HCT116 (cell line): ENCODE results near the gene AHRR. TPM values are rescaled to one million over a fixed set of nuclear protein-coding genes. Genes with fewer than 3 reads are reported as not detected.

Source experiments
- ATAC-seq: fragments of 200-7000 bp; cut with Tn5 transposase; 2 replicates; pipeline ENCODE4 v1.9.1; 2020; ENCODE audit warnings: mild to moderate bottlenecking, moderate library complexity
- BruUV-seq: library from RNA; stranded (reverse); fragments of 400-500 nt; replicated peaks from 2 replicates; lab custom pipeline; 2021; lab: Mats Ljungman, UMichigan
- CTCF ChIA-PET: fragments of 300-600 bp; sonication (Branson Sonifier 250); formaldehyde crosslinking; loops from one replicate; lab custom pipeline; 2021; ENCODE audit warnings: antibody characterized with exemption; lab: Charles Lee
- POLR2A ChIA-PET: fragments of 300-600, 350-600 bp; sonication (Branson Sonifier 250); formaldehyde crosslinking; loops from one replicate; lab custom pipeline; 2021; ENCODE audit warnings: antibody characterized with exemption; lab: Charles Lee
- RAD21 ChIA-PET, 2 experiments: fragments of 300-600 bp; sonication (Branson Sonifier 250); formaldehyde crosslinking; loops; one replicate each; lab custom pipeline; 2023; ENCODE audit warnings: low total read pairs in 2 of 2; ENCODE audit not compliant: uncharacterized antibody in 2 of 2, unreplicated experiment in 2 of 2, low non-redundant PET in 1 of 2; lab: Charles Lee
- DNase-seq: peaks from one replicate; pipeline ENCODE4 v3.0.0-alpha.2; 2010; ENCODE audit warnings: low read depth, low spot score
- H2AFZ ChIP-seq: fragments of 200-600 bp; shearing (Covaris generic), sonication (generic); 2 replicates; pipeline ENCODE4 v1.6.1; 2017; ENCODE audit warnings: low read depth, mixed run types, mixed read lengths, antibody characterized with exemption, low read length; ENCODE audit not compliant: poor library complexity, severe bottlenecking
- H3K27ac ChIP-seq: 2 replicates; pipeline ENCODE4 v1.5.1; 2012; ENCODE audit warnings: low read depth, low read length
- H3K27me3 ChIP-seq: fragments of 200-600 bp; sonication (generic); 2 replicates; pipeline ENCODE4 v1.6.1; 2016; ENCODE audit warnings: mixed run types, low read length, mixed read lengths; ENCODE audit not compliant: insufficient read depth
- H3K36me3 ChIP-seq, 2 experiments: fragments of 200-500 bp in 1 of 2; fragments of 200-600 bp in 1 of 2; sonication (Bioruptor generic) in 1 of 2; sonication (generic) in 1 of 2; 2 replicates each; pipeline versions ENCODE4 v1.5.1 to v1.6.1; 2014 to 2016; ENCODE audit warnings: low read length in 2 of 2, inconsistent platforms in 1 of 2, mixed read lengths in 1 of 2, mixed run types in 1 of 2; ENCODE audit not compliant: insufficient read depth in 2 of 2, control insufficient read depth in 1 of 2
- H3K4me1 ChIP-seq, 2 experiments: fragments of 200-600 bp in 1 of 2; sonication (generic) in 1 of 2; 2 replicates each; pipeline versions ENCODE4 v1.5.1 to v1.6.1; 2012 to 2017; ENCODE audit warnings: low read length in 2 of 2, inconsistent platforms in 1 of 2, mild to moderate bottlenecking in 1 of 2, mixed read lengths in 1 of 2, mixed run types in 1 of 2, moderate library complexity in 1 of 2; ENCODE audit not compliant: insufficient read depth in 2 of 2, control insufficient read depth in 1 of 2
- H3K4me2 ChIP-seq: fragments of 200-600 bp; sonication (generic); 2 replicates; pipeline ENCODE4 v1.6.1; 2017; ENCODE audit warnings: mixed run types, low read length, mixed read lengths
- H3K4me3 ChIP-seq, 2 experiments: fragments of 200-600 bp in 1 of 2; sonication (generic) in 1 of 2; replicated peaks in 1 of 2; 2 replicates each; pipeline ENCODE4 v1.5.1; 2011 to 2016; ENCODE audit warnings: low read length in 2 of 2, control low read depth in 1 of 2, low read depth in 1 of 2, mild to moderate bottlenecking in 1 of 2, mixed read lengths in 1 of 2, mixed run types in 1 of 2
- H3K79me2 ChIP-seq: fragments of 200-600 bp; sonication (generic); 2 replicates; pipeline ENCODE4 v1.6.1; 2017; ENCODE audit warnings: mild to moderate bottlenecking, mixed run types, low read length, moderate library complexity, mixed read lengths; ENCODE audit not compliant: insufficient read depth
- H3K9ac ChIP-seq: fragments of 200-600 bp; sonication (generic); 2 replicates; pipeline ENCODE4 v1.6.1; 2016; ENCODE audit warnings: low read length, mixed read lengths
- H3K9me2 ChIP-seq: fragments of 200-600 bp; sonication (generic), shearing (Covaris generic); 2 replicates; pipeline ENCODE4 v1.6.1; 2017; ENCODE audit warnings: mixed run types, mild to moderate bottlenecking, moderate library complexity; ENCODE audit not compliant: insufficient read depth
- H3K9me3 ChIP-seq, 2 experiments: fragments of 200-500 bp in 1 of 2; fragments of 200-600 bp in 1 of 2; sonication (Bioruptor generic) in 1 of 2; sonication (generic) in 1 of 2; 2 replicates each; pipeline ENCODE4 v1.6.1; 2014 to 2017; ENCODE audit warnings: low read length in 2 of 2, mixed read lengths in 2 of 2, inconsistent platforms in 1 of 2, low read depth in 1 of 2, mild to moderate bottlenecking in 1 of 2, mixed run types in 1 of 2, moderate library complexity in 1 of 2; ENCODE audit not compliant: control insufficient read depth in 1 of 2, insufficient read depth in 1 of 2
- H4K20me1 ChIP-seq: fragments of 200-600 bp; sonication (generic), shearing (Covaris generic); 2 replicates; pipeline ENCODE4 v1.6.1; 2017; ENCODE audit warnings: mixed run types, mild to moderate bottlenecking, moderate library complexity; ENCODE audit not compliant: insufficient read depth
- CBX3 ChIP-seq: IDR thresholded peaks from 2 replicates; pipeline ENCODE4 v1.6.1; 2012; ENCODE audit warnings: low read depth
- ELF1 ChIP-seq: IDR thresholded peaks from 2 replicates; pipeline ENCODE4 v1.6.1; 2012; ENCODE audit warnings: low read depth, borderline replicate concordance
- JUND ChIP-seq: IDR thresholded peaks from 2 replicates; pipeline ENCODE4 v1.6.1; 2012
- SRF ChIP-seq: IDR thresholded peaks from 2 replicates; pipeline ENCODE4 v1.6.1; 2012; ENCODE audit warnings: low read depth
- YY1 ChIP-seq: IDR thresholded peaks from 2 replicates; pipeline ENCODE4 v1.6.1; 2011; ENCODE audit warnings: low read length, low read depth, moderate library complexity, mild to moderate bottlenecking; ENCODE audit not compliant: insufficient replicate concordance; ENCODE audit errors: extremely low read depth
- intact Hi-C: fragments of 100-400 bp; cut with micrococcal nuclease; formaldehyde crosslinking; loops from 2 replicates; pipeline ENCODE4 v1.10.0; 2022
- total RNA-seq: library from RNA; stranded (reverse); gene quantifications from one replicate; pipeline ENCODE4 v1.2.1, GENCODE V29; 2021; ENCODE audit not compliant: unreplicated experiment

The AHRR gene
- total RNA-seq, 1 experiment from 2014 or later = 12.7 TPM

DNA sequence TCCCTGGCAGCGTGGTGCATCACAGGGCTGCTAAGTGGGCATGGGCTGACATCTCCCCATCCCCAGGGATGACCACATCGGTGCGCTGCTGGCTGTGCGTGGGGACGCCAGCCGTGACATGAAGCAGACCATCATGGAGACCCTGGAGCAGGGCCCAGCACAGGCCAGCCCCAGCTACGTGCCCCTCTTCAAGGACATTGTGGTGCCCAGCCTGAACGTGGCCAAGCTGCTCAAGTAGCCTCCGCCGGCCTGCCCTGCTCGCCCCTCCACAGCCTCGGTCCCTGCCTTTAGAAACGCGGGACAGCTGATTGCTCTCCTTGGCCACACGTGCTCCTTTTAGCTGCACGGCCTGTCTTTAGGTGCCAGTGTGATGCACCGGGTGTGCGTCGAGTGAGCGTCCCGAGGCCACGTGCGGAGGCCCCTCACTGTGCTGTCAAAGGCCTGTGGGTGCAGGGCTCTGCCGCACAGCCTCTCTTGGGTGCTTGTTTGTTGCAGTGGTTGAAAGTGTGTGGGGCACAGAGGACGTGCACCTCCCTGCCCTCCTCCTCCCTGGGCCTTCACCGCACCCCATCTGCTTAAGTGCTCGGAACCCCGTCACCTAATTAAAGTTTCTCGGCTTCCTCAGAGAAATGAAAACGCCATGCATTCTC, 145.3 kb downstream of the AHRR start:
- no TSS peak for BruUV-seq

DNA sequence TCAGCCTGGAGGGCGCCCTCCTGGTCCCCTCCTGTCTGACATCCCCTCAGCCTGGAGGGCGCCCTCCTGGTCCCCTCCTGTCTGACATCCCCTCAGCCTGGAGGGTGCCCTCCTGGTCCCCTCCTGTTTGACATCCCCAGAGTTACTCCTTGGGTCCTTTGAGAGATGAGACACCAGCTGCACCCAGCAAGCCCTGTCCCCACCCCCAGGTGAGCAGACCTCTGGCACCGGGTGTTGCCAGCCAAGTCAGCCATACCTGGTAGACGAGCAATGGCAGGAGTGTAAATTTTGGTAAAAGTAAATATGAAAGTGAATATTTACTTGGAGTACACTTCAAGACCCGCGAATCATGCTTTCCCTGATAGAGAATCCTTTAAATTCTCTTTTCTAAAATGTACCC, 146.9 kb downstream of the AHRR start:
- Histone ChIP-seq H4K20me1 (peaks cover 3% of the 10 kb centered on the region; the same call in 1 of the 2 replicates), H3K27me3 (no peaks in the 10 kb centered on the region), H3K9ac (no peak overlapping the region), H3K9me3 (no peaks in the 10 kb centered on the region), H3K9me2 (no peaks in the 10 kb centered on the region), H3K36me3 (peaks cover 5 to 10% of the 10 kb centered on the region in 2 experiments; a peak in 2 of 4 replicates), H2AFZ (no peak overlapping the region), H3K4me1 (peaks cover 5 to 16% of the 10 kb centered on the region in 2 experiments; a peak in 3 of 4 replicates), H3K4me3 (no peak overlapping the region), H3K4me2 (no peak overlapping the region), H3K27ac (no peak overlapping the region), H3K79me2 (peaks cover 22% of the 10 kb centered on the region)
- intact Hi-C loops = no loop called here
- ChIA-PET CTCF (no interaction called here), POLR2A (no interaction called here), RAD21 (no interaction called here)
- no TSS peak for BruUV-seq
- ATAC-seq (no peak), DNase-seq (no peak)
- no peak for TF ChIP-seq JUND
- TF ChIP-seq YY1 = no peak
- TF ChIP-seq ELF1 = no peak
- no peak for TF ChIP-seq CBX3
- TF ChIP-seq, all 23 proteins: peak for 0

More for the DNA sequence above, 145.3 kb downstream of the AHRR start:
- POLR2A ChIA-PET = no interaction called here
- Histone ChIP-seq H3K4me1 (peaks cover 5% of the 10 kb centered on the region in 2 experiments; a peak in 3 of 4 replicates), H3K4me3 (no peak overlapping the region), H2AFZ (no peak overlapping the region), H3K9me3 (no peaks in the 10 kb centered on the region), H4K20me1 (peaks cover 3% of the 10 kb centered on the region; the same call in 1 of the 2 replicates), H3K4me2 (no peak overlapping the region), H3K36me3 (peaks cover 11 to 18% of the 10 kb centered on the region in 2 experiments; a peak in 3 of 4 replicates), H3K79me2 (peaks cover 12% of the 10 kb centered on the region), H3K27me3 (no peaks in the 10 kb centered on the region), H3K9me2 (no peaks in the 10 kb centered on the region), H3K27ac (no peak overlapping the region), H3K9ac (no peak overlapping the region)
- TF ChIP-seq JUND = no peak
- no peak for TF ChIP-seq SRF
- RAD21 ChIA-PET = no interaction called here
- ATAC-seq (no peak), DNase-seq (no peak)
- CTCF ChIA-PET = no interaction called here
- intact Hi-C loops = no loop called here
